HepG2 (cell line): Measurements from ENCODE around the gene GADL1. TPM values are rescaled to one million over a fixed set of nuclear protein-coding genes. Genes with fewer than 3 reads are reported as not detected.

ENCODE experiments used
- ATAC-seq: fragments of 200-7000 bp; cut with Tn5 transposase; 3 replicates; pipeline ENCODE4 v1.9.1; 2020; ENCODE audit warnings: mild to moderate bottlenecking, moderate library complexity
- BruUV-seq: library from RNA; stranded (reverse); fragments of 400-500 nt; replicated peaks from 2 replicates; lab custom pipeline; 2021; lab: Mats Ljungman, UMichigan
- CTCF ChIA-PET: fragments of 300-600 bp; formaldehyde crosslinking; extraction: SDS; loops from one replicate; lab custom pipeline; 2021; ENCODE audit warnings: low total read pairs, inconsistent platforms, low intra/inter-chr PET ratio; lab: Yijun Ruan, JAX
- POLR2A ChIA-PET: fragments of 350-600 bp; sonication (Branson Sonifier 250); formaldehyde crosslinking; loops from one replicate; lab custom pipeline; 2020; ENCODE audit warnings: antibody characterized with exemption, inconsistent platforms; lab: Yijun Ruan, JAX
- DNase-seq: peaks from one replicate; pipeline ENCODE4 v3.0.0-alpha.2; 2015; ENCODE audit warnings: low spot score
- FAIRE-seq: peaks from 3 replicates; lab custom pipeline; 2011; peaks lifted over from hg19 to GRCh38; lab: Jason Lieb, UNC
- H2AFZ ChIP-seq: one replicate; pipeline ENCODE4 v1.6.1; 2011; ENCODE audit warnings: low read length, inconsistent platforms
- H3K27ac ChIP-seq: fragments of 300-600 bp; 3 replicates; pipeline ENCODE4 v1.8.0; 2011; ENCODE audit warnings: mixed run types, mild to moderate bottlenecking, mixed read lengths, low read length, inconsistent platforms; ENCODE audit not compliant: insufficient read depth; ENCODE audit errors: extremely low read length
- H3K27me3 ChIP-seq, 2 experiments: fragments of 200-600 bp in 1 of 2; 2 replicates in 1 of 2; 3 replicates in 1 of 2; pipeline versions ENCODE4 v1.6.0 to v1.8.0; 2011; ENCODE audit warnings: low read length in 2 of 2, mild to moderate bottlenecking in 2 of 2, moderate library complexity in 2 of 2, inconsistent platforms in 1 of 2; ENCODE audit not compliant: insufficient read depth in 2 of 2, control insufficient read depth in 1 of 2
- H3K36me3 ChIP-seq, 2 experiments: fragments of 200-600 bp in 1 of 2; replicated peaks in 1 of 2; 2 replicates in 1 of 2; 3 replicates in 1 of 2; pipeline versions ENCODE4 v1.5.1 to v1.8.0; 2011; ENCODE audit warnings: low read length in 2 of 2, inconsistent platforms in 1 of 2; ENCODE audit not compliant: insufficient read depth in 2 of 2, control insufficient read depth in 1 of 2
- H3K4me1 ChIP-seq: 2 replicates; pipeline ENCODE4 v1.5.1; 2012; ENCODE audit warnings: low read length, inconsistent platforms; ENCODE audit not compliant: insufficient read depth
- H3K4me2 ChIP-seq: 2 replicates; pipeline ENCODE4 v1.6.0; 2011; ENCODE audit warnings: low read depth, low read length, inconsistent platforms
- H3K4me3 ChIP-seq, 3 experiments: fragments of 200-600 bp in 1 of 3; sonication (generic), shearing (Covaris generic) in 1 of 3; replicated peaks in 1 of 3; 2 replicates each; pipeline ENCODE4 v1.5.1; 2011 to 2016; ENCODE audit warnings: low read length in 3 of 3, inconsistent platforms in 2 of 3, low read depth in 2 of 3, mild to moderate bottlenecking in 2 of 3, control low read depth in 1 of 3, mixed read lengths in 1 of 3; ENCODE audit not compliant: insufficient read depth in 1 of 3
- H3K79me2 ChIP-seq: one replicate; pipeline ENCODE4 v1.6.1; 2011; ENCODE audit warnings: low read length, inconsistent platforms; ENCODE audit not compliant: insufficient read depth
- H3K9ac ChIP-seq: 2 replicates; pipeline ENCODE4 v1.6.0; 2011; ENCODE audit warnings: mild to moderate bottlenecking, low read depth, low read length, inconsistent platforms; ENCODE audit not compliant: insufficient read depth
- H3K9me3 ChIP-seq: 2 replicates; pipeline ENCODE4 v1.5.1; 2012; ENCODE audit warnings: mild to moderate bottlenecking, low read length
- H4K20me1 ChIP-seq: 2 replicates; pipeline ENCODE4 v1.6.0; 2011; ENCODE audit warnings: inconsistent platforms, mild to moderate bottlenecking, low read length, moderate library complexity; ENCODE audit not compliant: insufficient read depth
- AGO2 ChIP-seq: fragments of 200-400 bp; formaldehyde crosslinking; optimal IDR thresholded peaks from 2 replicates; pipeline ENCODE3; 2017; ENCODE audit warnings: mild to moderate bottlenecking, low read depth, low read length, moderate library complexity
- CCDC6 ChIP-seq: sonication (generic); formaldehyde crosslinking; IDR thresholded peaks from 2 replicates; pipeline ENCODE4 v1.8.1; 2022; ENCODE audit warnings: mild to moderate bottlenecking, missing genetic modification reagents, moderate library complexity
- RAD21 ChIP-seq: fragments of 450-650 bp; formaldehyde crosslinking; IDR thresholded peaks from 2 replicates; pipeline ENCODE4 v1.5.0; 2020; ENCODE audit warnings: mild to moderate bottlenecking
- SMC3 ChIP-seq: IDR thresholded peaks from 2 replicates; pipeline ENCODE4 v1.6.1; 2011; ENCODE audit warnings: low read length, improper control_type of control experiment
- STAG1 ChIP-seq: sonication (generic); formaldehyde crosslinking; IDR thresholded peaks from 2 replicates; pipeline ENCODE4 v1.4.0; 2020; ENCODE audit warnings: missing genetic modification reagents
- ZNF674 ChIP-seq: sonication (generic); formaldehyde crosslinking; IDR thresholded peaks from 2 replicates; pipeline ENCODE4 v1.5.0; 2020; ENCODE audit warnings: low read depth, mild to moderate bottlenecking, missing genetic modification reagents
- WGBS: methylation state at CpG from one replicate; pipeline ENCODE4 v1.1.6; 2017; ENCODE audit warnings: low lambda C conversion rate; 5-methylcytosine and 5-hydroxymethylcytosine counted together
- in situ Hi-C: cut with HindIII; loops from 2 replicates; pipeline ENCODE4 v1.10.0; 2017; ENCODE audit warnings: low pct_unique_long_range_greater_than_20kb; ENCODE audit not compliant: extremely low pct_ligation_motif_present
- intact Hi-C: fragments of 100-400 bp; cut with micrococcal nuclease; formaldehyde crosslinking; loops from one replicate; pipeline ENCODE4 v1.10.0; 2022; ENCODE audit not compliant: unreplicated experiment
- polyA plus RNA-seq, 8 experiments: library from polyadenylated mRNA; depleted of rRNA in 3 of 8; stranded (reverse) in 7 of 8; unstranded in 1 of 8; fragments of >200 nt; fragmentation: Illumina TruSeq in 4 of 8; extraction: Trizol in 4 of 8; gene quantifications; 2 replicates each; pipeline versions ENCODE4 v1.2.1 to v1.2.3, GENCODE V29; 2011 to 2016; ENCODE audit warnings: low read depth in 4 of 8, missing spikeins in 1 of 8, mixed read lengths in 1 of 8; ENCODE audit not compliant: insufficient read depth in 1 of 8
- total RNA-seq, 5 experiments: library from RNA; depleted of rRNA; stranded (reverse); fragments of >200 nt; fragmentation: Illumina TruSeq; extraction: Trizol; gene quantifications; 2 replicates each; pipeline ENCODE4 v1.2.3, GENCODE V29; 2016; ENCODE audit warnings: low read depth in 1 of 5
- TF ChIP-seq, protein P1 (sequence below): sonication (generic); formaldehyde crosslinking; IDR thresholded peaks from 2 replicates; pipeline ENCODE4 v1.5.0; 2020; ENCODE audit warnings: mild to moderate bottlenecking, missing genetic modification reagents, moderate library complexity
- TF ChIP-seq, protein P2 (sequence below): sonication (generic); formaldehyde crosslinking; IDR thresholded peaks from 2 replicates; pipeline ENCODE4 v1.4.0; 2020; ENCODE audit warnings: missing genetic modification reagents
- TF ChIP-seq, protein P3 (sequence below), 2 experiments: sonication (generic) in 1 of 2; formaldehyde crosslinking in 1 of 2; IDR thresholded peaks; 2 replicates each; pipeline versions ENCODE4 v1.4.0 to v1.6.1; 2018 to 2020; ENCODE audit warnings: missing genetic modification reagents in 2 of 2, borderline replicate concordance in 1 of 2, low read depth in 1 of 2, mild to moderate bottlenecking in 1 of 2, missing biosample characterization in 1 of 2

The GADL1 gene
- total and polyA plus RNA-seq, 2 of the 13 experiments (the other 11 are each of a cell fraction or from before 2014, with no cell fraction given) = not detected

DNA sequence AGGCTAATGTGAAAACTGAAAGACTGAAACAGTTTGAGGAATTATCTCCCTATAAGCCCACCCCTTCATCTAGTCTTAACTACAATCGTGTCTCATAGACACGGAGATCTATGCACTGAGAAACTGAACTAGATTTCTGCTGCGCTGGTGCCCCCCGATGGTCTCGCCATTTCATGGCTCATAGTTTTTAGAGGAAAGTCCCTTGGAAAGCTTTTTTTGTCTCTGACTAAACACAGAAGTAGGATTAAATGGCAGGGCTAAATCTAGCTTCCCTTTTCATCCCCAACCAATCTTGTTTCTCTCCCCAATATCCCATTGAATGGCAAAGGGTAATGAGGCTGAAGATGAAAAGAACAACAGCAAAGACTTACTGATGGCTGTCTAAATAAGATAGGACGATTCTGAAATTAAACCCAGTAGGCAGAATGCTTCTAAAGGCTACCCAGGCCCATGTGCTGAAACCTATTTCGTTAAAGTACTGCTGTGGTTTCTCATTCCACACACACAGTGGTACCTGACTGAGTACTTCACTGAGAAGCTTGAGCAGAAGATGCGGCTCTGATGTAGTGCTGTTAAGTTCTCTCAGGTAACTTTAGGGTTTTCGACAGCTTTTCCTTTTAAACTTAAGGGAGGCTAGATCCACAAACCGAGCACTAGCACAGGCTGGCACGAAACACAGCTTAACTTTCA, 142.7 kb downstream of the GADL1 start:
- H4K20me1 ChIP-seq = no peaks in the 10 kb centered on the region
- no peaks in the 10 kb centered on the region for H3K9me3 ChIP-seq
- no peaks in the 10 kb centered on the region for H3K36me3 ChIP-seq
- peaks cover 0 to 5% of the 10 kb centered on the region in 2 experiments; a peak in 2 of 5 replicates for H3K27me3 ChIP-seq
- intact Hi-C loops (loop anchor here (1.0 kb wide), 1 partner anchor 738 kb away; no protein-coding TSS in a partner anchor), in situ Hi-C loops (loop anchor here (5.0 to 10.0 kb wide), 2 partner anchors 557 to 739 kb away; no protein-coding TSS in a partner anchor)
- DNase-seq (peak; percentile 20), ATAC-seq (peak; percentile 87), FAIRE-seq (no peak)
- no TSS peak for BruUV-seq
- TF ChIP-seq, protein P1, sequence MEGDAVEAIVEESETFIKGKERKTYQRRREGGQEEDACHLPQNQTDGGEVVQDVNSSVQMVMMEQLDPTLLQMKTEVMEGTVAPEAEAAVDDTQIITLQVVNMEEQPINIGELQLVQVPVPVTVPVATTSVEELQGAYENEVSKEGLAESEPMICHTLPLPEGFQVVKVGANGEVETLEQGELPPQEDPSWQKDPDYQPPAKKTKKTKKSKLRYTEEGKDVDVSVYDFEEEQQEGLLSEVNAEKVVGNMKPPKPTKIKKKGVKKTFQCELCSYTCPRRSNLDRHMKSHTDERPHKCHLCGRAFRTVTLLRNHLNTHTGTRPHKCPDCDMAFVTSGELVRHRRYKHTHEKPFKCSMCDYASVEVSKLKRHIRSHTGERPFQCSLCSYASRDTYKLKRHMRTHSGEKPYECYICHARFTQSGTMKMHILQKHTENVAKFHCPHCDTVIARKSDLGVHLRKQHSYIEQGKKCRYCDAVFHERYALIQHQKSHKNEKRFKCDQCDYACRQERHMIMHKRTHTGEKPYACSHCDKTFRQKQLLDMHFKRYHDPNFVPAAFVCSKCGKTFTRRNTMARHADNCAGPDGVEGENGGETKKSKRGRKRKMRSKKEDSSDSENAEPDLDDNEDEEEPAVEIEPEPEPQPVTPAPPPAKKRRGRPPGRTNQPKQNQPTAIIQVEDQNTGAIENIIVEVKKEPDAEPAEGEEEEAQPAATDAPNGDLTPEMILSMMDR = peak; percentile 77
- TF ChIP-seq SMC3 (peak; percentile 43; the same call in 1 of the 2 replicates), AGO2 (no peak), RAD21 (CRISPR knock-in tag) (peak; percentile 43; the same call in 1 of the 2 replicates), STAG1 (CRISPR knock-in tag) (peak; percentile 93), CCDC6 (CRISPR knock-in tag) (no peak), ZNF674 (CRISPR knock-in tag) (no peak)
- TF ChIP-seq, protein P2, sequence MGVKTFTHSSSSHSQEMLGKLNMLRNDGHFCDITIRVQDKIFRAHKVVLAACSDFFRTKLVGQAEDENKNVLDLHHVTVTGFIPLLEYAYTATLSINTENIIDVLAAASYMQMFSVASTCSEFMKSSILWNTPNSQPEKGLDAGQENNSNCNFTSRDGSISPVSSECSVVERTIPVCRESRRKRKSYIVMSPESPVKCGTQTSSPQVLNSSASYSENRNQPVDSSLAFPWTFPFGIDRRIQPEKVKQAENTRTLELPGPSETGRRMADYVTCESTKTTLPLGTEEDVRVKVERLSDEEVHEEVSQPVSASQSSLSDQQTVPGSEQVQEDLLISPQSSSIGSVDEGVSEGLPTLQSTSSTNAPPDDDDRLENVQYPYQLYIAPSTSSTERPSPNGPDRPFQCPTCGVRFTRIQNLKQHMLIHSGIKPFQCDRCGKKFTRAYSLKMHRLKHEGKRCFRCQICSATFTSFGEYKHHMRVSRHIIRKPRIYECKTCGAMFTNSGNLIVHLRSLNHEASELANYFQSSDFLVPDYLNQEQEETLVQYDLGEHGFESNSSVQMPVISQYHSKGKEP (CRISPR knock-in tag) = no peak
- TF ChIP-seq, protein P3, sequence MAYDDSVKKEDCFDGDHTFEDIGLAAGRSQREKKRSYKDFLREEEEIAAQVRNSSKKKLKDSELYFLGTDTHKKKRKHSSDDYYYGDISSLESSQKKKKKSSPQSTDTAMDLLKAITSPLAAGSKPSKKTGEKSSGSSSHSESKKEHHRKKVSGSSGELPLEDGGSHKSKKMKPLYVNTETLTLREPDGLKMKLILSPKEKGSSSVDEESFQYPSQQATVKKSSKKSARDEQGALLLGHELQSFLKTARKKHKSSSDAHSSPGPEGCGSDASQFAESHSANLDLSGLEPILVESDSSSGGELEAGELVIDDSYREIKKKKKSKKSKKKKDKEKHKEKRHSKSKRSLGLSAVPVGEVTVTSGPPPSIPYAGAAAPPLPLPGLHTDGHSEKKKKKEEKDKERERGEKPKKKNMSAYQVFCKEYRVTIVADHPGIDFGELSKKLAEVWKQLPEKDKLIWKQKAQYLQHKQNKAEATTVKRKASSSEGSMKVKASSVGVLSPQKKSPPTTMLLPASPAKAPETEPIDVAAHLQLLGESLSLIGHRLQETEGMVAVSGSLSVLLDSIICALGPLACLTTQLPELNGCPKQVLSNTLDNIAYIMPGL (CRISPR knock-in tag; IDR thresholded peaks at IDR 0.05; ENCODE audit: borderline replicate concordance in 1 of 2, low read depth in 1 of 2) = 0 out of 4 replicates have a peak, but pooled peaks of 1 of the 2 experiments have one; percentile 10
- ChIA-PET POLR2A (no interaction called here), CTCF (interaction anchor here (1.3 to 1.4 kb wide), 2 partner anchors 710 to 739 kb away, joined by 4 to 6 read pairs; no protein-coding TSS in a partner anchor)
- no peak overlapping the region for H3K4me3 ChIP-seq
- H3K4me2 ChIP-seq = peak overlapping the region; percentile 26; the same call in 1 of the 2 replicates
- H3K9ac ChIP-seq = no peak overlapping the region
- 21% methylated on average over 11 of the region's 11 CpGs for WGBS
- H3K4me1 ChIP-seq = peaks cover 18% of the 10 kb centered on the region
- no peak overlapping the region for H2AFZ ChIP-seq
- no peak overlapping the region for H3K27ac ChIP-seq
- no peaks in the 10 kb centered on the region for H3K79me2 ChIP-seq
